ENCODE data around the gene CHN2.
A peak's percentile ranks its signal among the peaks of the same experiment; 100 is the strongest.
"Not testable (repeated sequence)": the region's sequence is repeated elsewhere in the genome, so short reads cannot be mapped to it uniquely, and the experiment has no call there.

The CHN2 gene

GRCh38 chr7:29262191-29262917 lies 67.8 kb downstream of the CHN2 start:
- no peak for DNase-seq

GRCh38 chr7:29263601-29264207 lies 69.1 kb downstream of the CHN2 start:
- DNase-seq: not testable (repeated sequence)

DNA sequence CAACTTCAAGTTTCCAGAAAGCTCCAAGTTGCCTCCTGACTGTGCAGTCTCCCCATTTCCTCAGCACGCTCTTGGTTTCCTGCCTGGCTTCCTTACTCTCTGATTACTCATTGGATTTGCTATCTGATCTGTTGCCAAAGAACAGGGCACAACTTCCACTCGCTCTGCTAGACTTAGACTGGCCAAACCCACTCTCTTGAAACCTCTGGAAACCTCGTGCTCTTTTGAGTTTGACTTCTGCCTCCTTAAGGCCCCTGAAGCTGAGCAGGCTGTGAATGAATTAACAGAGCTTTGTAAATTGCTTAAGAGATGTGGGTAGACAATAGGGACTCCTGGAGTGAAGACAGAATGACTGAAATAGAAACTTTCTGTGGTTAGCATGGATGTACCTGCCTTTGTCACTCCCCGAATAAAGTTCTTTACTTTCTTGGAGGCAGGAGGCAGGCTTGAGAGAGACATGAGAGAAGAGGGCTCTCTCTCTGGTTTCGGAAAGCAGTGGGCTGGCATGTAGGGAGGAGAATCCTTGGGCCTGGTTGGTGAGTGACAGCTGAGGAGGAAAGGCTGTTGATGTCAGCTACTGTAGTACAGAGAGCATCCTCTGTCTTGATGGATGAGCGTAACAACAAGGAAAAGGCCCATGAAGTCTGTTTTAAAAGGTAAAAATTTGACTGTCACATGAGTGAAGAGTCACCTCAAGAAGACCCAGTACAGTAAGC lies 70.8 kb downstream of the CHN2 start:
- peak in 1 of 2 experiments; percentile 29 for DNase-seq

DNA sequence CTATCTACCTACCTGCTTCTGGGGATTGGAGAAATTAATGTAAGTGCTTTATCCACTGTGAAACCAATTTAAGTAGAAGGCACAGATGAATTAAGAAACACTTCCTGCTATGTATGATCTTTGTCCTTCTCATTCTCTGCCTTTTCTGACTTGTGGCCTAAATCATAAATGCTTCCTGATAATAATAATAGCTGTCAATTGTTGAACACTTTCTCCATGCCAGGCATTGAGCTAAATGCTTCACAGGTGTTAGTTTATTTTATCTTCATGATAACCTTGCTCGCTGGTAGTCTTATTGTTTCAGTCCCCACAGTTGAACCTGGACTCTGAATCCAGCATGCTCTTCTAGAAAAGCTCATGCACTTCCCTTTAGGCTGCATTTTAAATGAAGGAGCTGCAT lies 75.4 kb downstream of the CHN2 start:
- DNase-seq: no peak

DNA sequence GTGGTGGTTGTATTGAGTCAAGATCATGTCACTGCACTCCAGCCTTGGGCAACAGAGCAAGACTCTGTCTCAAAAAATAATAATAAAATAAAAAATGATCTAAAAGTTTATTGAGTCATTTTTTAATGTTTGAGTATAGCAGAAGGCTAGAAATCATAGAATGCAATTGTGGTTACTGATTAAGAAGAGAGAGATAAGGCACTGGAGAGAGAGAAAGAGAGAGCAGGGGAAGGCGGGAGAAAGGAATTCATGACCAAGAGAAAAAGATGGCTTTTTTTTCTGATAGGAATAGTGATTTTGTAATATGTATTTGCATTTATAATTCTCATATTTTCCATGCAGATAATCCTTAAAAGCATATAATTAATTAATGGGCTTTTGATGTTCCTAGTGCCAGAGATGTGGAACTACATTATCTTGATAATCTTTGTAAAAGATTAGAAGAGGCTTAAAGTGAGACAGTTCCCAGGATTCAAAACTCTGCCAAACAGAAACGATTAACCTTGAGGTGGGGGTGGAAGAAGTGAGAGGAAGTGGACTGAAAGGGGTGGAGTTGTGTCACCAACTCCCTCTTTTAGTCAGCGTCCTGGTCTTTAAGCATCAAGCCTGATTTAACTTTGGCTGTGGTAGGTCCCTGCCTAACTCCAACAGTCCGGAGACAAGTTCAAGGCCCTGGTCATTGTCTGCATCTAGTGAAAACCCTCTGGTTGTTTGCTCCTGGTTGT lies 76.2 kb downstream of the CHN2 start:
- no peak for DNase-seq

- DNase-seq: no peak
Observed at GRCh38 chr7:29271319-29271658, 76.7 kb downstream of the CHN2 start.

- no peak for DNase-seq
Observed at GRCh38 chr7:29272057-29272456, 77.5 kb downstream of the CHN2 start.

DNA sequence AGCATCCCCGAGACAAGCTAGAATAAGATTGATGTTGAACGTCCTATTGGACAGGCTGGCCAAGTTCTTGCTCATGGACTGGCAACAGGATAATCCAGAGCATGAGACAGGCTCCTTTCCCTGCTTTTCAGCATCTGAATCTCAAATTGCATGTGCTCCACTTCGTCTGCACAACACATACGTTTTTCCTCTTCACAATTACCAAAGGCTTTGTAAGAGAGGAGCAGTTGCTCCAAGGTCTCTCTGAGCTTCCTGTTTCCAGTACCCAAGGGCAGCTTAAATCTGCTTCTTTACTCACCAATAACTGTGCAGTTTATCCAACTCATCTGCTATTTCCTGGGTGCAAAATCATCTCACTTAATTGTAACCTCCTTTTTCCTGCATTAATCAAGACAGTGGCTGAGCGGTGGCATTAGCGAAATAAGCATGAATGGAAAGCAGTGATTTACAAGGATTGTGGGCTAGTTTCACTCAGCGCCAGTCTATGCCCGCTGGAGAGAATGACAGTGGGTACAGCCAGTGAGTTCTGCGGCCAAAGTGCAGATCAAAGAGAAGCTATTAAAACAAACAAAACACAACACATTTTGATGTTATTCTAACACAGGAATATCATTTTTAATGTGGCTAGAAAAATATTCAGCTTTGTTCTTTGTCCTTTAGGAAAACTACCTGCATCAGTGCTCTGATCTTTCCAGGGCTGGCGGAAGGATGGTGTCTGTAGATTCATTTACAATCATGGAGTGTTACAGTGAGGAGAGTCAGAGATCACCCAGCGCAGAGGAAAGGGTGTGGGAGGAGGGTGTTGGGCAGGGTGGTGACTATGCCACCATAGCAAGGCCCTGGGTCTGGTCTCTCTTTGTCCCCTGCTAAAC lies 79.8 kb downstream of the CHN2 start:
- no peak for DNase-seq

DNA sequence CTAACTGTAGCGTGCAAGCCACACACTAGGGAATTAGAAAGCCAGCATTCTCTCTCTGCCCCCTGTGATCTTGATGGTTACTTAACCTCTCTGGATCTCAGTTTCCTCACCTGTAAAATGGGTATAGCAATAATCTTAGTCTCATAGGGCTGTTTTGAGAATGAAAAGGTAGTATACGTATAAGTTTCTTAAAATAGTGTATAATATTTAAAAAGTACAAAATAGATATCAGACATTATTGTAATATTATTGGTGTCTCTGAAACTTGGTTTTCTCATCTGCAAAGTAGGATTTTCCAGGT lies 80.4 kb downstream of the CHN2 start:
- no peak for DNase-seq

- DNase-seq: no peak
Observed at GRCh38 chr7:29275493-29275892, 80.9 kb downstream of the CHN2 start.

DNA sequence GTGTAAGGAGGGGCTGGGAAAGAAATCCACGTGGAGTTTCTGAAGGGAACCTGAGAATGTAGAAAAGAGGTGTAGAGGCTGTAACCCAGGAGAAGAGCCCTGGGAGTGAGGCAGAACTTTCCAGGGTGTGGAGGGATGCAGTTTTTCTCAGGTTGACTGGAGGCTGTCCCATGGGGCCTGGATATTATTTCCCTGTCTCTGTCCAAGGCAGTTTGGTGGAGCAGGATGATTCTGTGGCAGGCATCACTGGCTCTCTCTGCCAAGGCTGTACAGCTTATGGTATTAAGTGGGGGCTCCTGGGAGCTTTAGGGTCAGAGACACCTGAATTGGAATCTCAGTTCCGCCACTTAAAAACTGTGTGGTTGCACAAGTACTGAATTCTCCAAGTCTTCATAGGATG lies 81.6 kb downstream of the CHN2 start:
- no peak for DNase-seq

DNA sequence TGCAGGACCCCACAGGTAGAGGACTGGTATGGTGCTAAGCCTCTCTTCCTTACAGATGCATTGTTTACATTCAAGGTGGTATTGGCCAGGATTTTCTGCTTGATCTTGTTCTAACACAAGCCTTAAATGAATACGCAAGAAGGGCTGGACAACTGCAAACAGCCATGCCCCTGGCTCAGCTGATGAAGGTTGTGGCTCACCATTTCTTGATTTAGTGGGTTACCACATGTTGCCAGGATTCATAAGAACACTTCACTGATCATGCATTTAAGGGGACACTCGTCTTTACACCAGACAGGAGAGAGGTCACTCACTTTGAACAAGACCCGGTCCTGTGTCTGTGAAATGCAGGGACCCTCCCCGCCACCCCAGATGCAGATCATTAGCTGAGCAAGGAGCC lies 82.2 kb downstream of the CHN2 start:
- no peak for DNase-seq

- peak in 1 of 2 experiments; percentile 31 for DNase-seq
Observed at GRCh38 chr7:29277436-29278215, 83.1 kb downstream of the CHN2 start.

DNA sequence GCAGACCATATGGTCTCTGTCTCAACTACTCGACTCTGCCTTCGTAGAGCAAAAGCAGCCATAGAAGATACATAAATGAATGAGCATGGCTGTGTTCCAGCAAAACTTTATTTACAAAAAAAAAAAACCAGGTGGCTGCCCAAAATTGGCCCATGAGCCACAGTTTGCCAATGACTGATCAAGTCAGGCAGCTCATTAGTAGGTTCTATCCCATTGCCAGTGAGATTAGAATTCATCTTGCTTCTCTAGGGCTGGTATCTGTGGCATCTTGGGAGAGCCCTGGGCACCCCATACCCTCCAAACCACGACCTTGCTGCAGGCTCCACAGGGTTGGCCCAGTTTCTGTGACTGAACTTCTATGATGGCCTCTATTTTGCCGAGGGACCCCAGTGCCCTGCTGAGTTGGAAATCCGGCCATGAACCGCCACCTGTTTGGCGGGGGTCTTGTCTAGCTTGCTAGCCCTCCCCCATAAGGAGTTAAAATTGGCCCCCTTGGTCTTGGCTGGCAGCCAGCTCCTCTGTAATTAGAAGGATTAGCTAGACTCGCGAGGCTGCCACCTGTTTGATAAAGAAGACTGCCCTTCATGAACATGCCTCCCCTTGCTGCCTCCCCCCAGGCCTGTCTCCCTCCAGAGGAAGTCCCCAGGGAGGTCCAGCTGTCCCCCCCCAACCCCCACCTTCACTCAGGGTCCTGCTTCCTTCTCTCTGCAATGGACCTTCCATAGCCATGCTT lies 83.9 kb downstream of the CHN2 start:
- no peak for DNase-seq

GRCh38 chr7:29281782-29282541 lies 87.4 kb downstream of the CHN2 start:
- DNase-seq: no peak

DNA sequence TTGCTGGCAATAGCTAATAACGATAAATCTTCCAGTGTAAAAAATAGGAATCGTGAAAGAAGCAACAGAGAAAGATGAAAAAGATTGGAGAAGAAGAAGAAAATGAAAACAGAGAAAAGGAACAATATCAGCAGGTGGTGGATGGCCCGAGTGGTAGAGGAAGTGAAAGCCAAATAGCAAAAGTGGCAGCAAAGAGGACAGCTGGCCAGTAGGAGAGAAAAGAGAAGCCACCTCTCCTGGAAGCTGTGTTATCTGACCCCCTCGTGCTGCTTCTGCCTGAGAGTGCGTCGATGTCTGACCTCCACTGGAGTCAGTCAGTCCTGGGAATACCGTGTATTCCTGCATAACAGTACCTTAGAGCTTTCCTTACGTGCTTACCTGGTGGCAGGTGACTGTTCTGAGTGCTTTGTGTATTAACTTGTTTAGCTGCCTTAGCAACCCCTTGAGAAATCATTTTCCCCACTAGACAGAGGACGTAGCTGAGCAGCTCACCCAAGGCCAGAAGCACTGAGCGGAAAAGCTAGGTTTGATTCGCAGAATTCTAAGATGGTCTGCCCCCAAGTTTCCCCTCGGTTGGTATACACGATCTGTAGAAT lies 88.3 kb downstream of the CHN2 start:
- no peak for DNase-seq

DNA sequence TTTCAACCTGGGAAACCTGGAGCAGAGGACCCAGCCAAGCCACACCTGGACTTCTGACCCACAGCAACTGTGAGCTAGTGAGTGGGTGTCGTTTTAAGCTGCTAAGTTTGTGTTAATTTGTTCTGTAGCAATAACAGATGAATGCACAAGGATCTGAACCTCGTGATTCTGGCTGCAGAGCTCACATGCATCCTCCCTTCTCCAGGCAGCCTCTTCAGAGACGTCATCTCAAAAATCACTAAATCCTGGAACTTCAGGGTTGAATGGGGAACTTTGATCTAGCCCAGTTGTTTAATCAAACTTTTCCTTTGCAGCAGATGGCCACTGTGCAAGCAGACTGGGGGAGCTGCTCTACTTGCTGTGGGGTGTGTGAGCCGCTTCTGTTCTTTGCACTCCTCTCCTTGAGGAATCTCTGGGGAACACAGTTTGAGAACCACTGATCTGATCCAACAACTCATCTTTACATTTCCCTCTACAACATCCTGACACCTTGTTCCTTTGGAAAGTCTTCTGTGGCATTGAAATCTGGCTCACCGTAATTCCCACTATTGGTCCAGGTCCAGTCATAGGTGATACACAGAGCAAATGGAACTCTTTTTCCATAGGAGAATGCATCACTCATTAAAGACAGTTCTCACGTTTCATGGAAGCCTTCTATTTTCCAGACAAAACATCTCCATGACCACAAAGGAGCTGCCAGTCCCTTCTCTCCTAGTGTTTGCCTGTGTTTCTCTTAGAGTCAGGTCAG lies 90.3 kb downstream of the CHN2 start:
- DNase-seq: no peak

DNA sequence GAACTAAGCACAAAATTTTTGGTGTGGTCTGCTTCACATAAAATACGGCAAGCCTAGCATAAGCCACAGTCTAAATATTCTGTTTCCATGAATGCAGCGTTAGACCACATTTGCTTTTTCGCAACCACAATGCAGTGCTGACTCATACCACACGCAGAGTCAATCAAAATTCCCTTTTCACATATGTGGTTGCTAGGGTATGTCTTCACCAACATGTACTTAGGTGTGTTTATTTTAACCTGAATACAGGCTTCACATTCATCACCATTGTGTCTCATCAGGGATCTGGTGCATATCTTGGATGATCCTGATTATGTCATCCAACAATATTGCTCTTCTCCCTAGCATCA lies 90.8 kb downstream of the CHN2 start:
- peak; percentile 51 to 68 for DNase-seq

- DNase-seq: no peak
Observed at GRCh38 chr7:29285861-29286260, 91.3 kb downstream of the CHN2 start.
